Hepatocyte (in vitro differentiated cells): ENCODE results near the gene ENGASE. TPM values are rescaled to one million over a fixed set of nuclear protein-coding genes. Genes with fewer than 3 reads are reported as not detected.

Experiments used
- DNase-seq: peaks from one replicate; pipeline ENCODE4 v3.0.0-alpha.2; 2016; ENCODE audit warnings: low spot score
- H2AFZ ChIP-seq: fragments of 200-600 bp; sonication (generic); 2 replicates; pipeline ENCODE4 v1.6.0; 2016; ENCODE audit warnings: antibody characterized with exemption, mild to moderate bottlenecking
- H3K27ac ChIP-seq: fragments of 200-600 bp; sonication (generic); 2 replicates; pipeline ENCODE4 v1.5.1; 2016; ENCODE audit warnings: mild to moderate bottlenecking
- H3K27me3 ChIP-seq: fragments of 200-600 bp; sonication (generic); 2 replicates; pipeline ENCODE4 v1.6.1; 2016
- H3K36me3 ChIP-seq: fragments of 200-600 bp; sonication (generic); replicated peaks from 2 replicates; pipeline ENCODE4 v1.5.1; 2016; ENCODE audit warnings: low read depth; ENCODE audit not compliant: insufficient read depth
- H3K4me1 ChIP-seq: fragments of 200-600 bp; sonication (generic); 2 replicates; pipeline ENCODE4 v1.5.1; 2016; ENCODE audit warnings: mild to moderate bottlenecking, moderate library complexity; ENCODE audit not compliant: insufficient read depth
- H3K4me2 ChIP-seq: fragments of 200-600 bp; sonication (generic); 2 replicates; pipeline ENCODE4 v1.6.0; 2016
- H3K4me3 ChIP-seq: fragments of 200-600 bp; sonication (generic); 2 replicates; pipeline ENCODE4 v1.5.1; 2016; ENCODE audit warnings: mild to moderate bottlenecking
- H3K79me2 ChIP-seq: fragments of 200-600 bp; sonication (generic); 2 replicates; pipeline ENCODE4 v1.6.0; 2017; ENCODE audit warnings: mild to moderate bottlenecking
- H3K9me2 ChIP-seq: fragments of 200-600 bp; sonication (generic); replicated peaks from 2 replicates; pipeline ENCODE4 v1.6.0; 2017; ENCODE audit warnings: mild to moderate bottlenecking; ENCODE audit not compliant: insufficient read depth
- H3K9me3 ChIP-seq: fragments of 200-600 bp; sonication (generic); 2 replicates; pipeline ENCODE4 v1.5.1; 2016; ENCODE audit warnings: low read depth, mild to moderate bottlenecking
- H4K20me1 ChIP-seq: fragments of 200-600 bp; sonication (generic); 2 replicates; pipeline ENCODE4 v1.6.0; 2016; ENCODE audit warnings: mild to moderate bottlenecking; ENCODE audit not compliant: insufficient read depth, poor library complexity, severe bottlenecking
- EZH2 ChIP-seq: fragments of 200-600 bp; sonication (generic); IDR thresholded peaks from 2 replicates; pipeline ENCODE4 v1.6.1; 2016; ENCODE audit warnings: antibody characterized with exemption, mild to moderate bottlenecking, borderline replicate concordance
- WGBS: methylation state at CpG from one replicate; pipeline ENCODE4 v1.1.6; 2016; ENCODE audit warnings: low lambda C conversion rate; ENCODE audit errors: missing lambda C conversion rate; 5-methylcytosine and 5-hydroxymethylcytosine counted together
- polyA plus RNA-seq: library from polyadenylated mRNA; unstranded; fragments of >200 nt; fragmentation: Nextera tagmentation; extraction: Ambion mirVana; gene quantifications from 2 replicates; pipeline ENCODE4 v1.2.1, GENCODE V29; 2016
- total RNA-seq: library from RNA; depleted of rRNA; stranded (reverse); fragments of >200 nt; gene quantifications from 2 replicates; pipeline ENCODE4 v1.2.3, GENCODE V29; 2014
- TF ChIP-seq, protein P1 (sequence below): fragments of 200-600 bp; sonication (generic); IDR thresholded peaks from 2 replicates; pipeline ENCODE4 v1.5.1; 2016; ENCODE audit warnings: antibody characterized with exemption, mild to moderate bottlenecking; ENCODE audit not compliant: poor library complexity

The ENGASE gene
- total and polyA plus RNA-seq, 2 experiments from 2014 or later = 24.4 to 34.0 TPM

DNA sequence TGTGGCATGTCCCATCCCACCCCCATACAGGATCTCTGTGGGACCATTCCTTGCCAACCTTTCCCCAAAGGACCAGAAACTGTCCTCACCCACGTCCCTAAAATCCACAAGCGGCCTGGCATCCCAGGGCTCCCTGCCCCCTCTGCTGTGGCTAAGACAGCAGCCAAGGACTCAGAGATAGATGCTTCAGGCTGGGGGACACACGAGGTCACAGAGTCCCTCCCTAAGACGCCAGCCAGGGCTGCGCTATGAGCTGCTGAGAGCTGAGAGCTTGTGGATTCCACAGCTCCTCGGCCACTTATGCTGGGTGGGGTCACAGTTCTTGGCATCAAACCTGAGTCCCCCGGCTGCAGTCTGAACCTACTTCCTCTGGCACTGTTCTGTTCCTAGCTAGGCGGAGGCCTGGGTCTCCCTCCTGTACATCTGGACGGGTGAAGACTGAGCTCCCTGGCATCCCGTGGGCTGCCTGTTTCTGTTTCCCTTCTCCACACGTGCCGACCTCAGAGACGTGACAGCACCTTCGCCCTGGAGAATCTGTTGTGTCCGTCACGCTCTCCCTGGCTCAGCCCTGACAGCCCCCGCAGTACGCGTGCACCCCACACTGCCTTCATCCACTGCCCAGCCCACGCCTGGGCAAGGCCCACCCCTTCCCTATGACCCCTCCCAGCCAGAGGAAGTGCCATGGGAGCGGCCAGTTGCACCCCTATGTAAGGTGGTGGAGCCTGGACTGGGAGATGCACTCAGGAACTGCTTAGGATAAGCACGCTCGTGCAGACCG is 61.2 kb downstream of the ENGASE start:
- WGBS = 77% methylated on average over 24 of the region's 24 CpGs
- Histone ChIP-seq H3K4me3 (no peak overlapping the region), H3K79me2 (no peaks in the 10 kb centered on the region), H3K4me1 (no peaks in the 10 kb centered on the region), H2AFZ (no peak overlapping the region), H3K36me3 (no peaks in the 10 kb centered on the region), H3K27me3 (peaks cover 6% of the 10 kb centered on the region), H3K9me3 (no peaks in the 10 kb centered on the region), H3K27ac (no peak overlapping the region), H3K4me2 (no peak overlapping the region), H3K9me2 (no peaks in the 10 kb centered on the region), H4K20me1 (no peaks in the 10 kb centered on the region)
- TF ChIP-seq EZH2 = no peak
- TF ChIP-seq, protein P1, sequence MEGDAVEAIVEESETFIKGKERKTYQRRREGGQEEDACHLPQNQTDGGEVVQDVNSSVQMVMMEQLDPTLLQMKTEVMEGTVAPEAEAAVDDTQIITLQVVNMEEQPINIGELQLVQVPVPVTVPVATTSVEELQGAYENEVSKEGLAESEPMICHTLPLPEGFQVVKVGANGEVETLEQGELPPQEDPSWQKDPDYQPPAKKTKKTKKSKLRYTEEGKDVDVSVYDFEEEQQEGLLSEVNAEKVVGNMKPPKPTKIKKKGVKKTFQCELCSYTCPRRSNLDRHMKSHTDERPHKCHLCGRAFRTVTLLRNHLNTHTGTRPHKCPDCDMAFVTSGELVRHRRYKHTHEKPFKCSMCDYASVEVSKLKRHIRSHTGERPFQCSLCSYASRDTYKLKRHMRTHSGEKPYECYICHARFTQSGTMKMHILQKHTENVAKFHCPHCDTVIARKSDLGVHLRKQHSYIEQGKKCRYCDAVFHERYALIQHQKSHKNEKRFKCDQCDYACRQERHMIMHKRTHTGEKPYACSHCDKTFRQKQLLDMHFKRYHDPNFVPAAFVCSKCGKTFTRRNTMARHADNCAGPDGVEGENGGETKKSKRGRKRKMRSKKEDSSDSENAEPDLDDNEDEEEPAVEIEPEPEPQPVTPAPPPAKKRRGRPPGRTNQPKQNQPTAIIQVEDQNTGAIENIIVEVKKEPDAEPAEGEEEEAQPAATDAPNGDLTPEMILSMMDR = no peak
- no peak for DNase-seq

Other genes starting within 250 kb of the ENGASE start
- 17.7 and 20.9 TPM in 2 replicates for gene USP36, start 234.0 kb upstream of the ENGASE start, total RNA-seq
- gene USP36, start 234.0 kb upstream of the ENGASE start, polyA plus RNA-seq = 26.2 and 31.6 TPM in 2 replicates
- gene CEP295NL, start 171.6 kb upstream of the ENGASE start, total RNA-seq = 0.44 and 0.97 TPM in 2 replicates
- 0.17 and 0.91 TPM in 2 replicates for gene CEP295NL, start 171.6 kb upstream of the ENGASE start, polyA plus RNA-seq
- 54.7 and 63.3 TPM in 2 replicates for gene TIMP2, start 149.4 kb upstream of the ENGASE start, total RNA-seq
- gene TIMP2, start 149.4 kb upstream of the ENGASE start, polyA plus RNA-seq = 20.9 and 23.3 TPM in 2 replicates
- gene LGALS3BP, start 94.9 kb upstream of the ENGASE start, total RNA-seq = 224 and 305 TPM in 2 replicates
- gene LGALS3BP, start 94.9 kb upstream of the ENGASE start, polyA plus RNA-seq = 787 and 811 TPM in 2 replicates
- 32.8 and 36.1 TPM in 2 replicates for gene CANT1, start 65.1 kb upstream of the ENGASE start, total RNA-seq
- 33.0 and 34.1 TPM in 2 replicates for gene CANT1, start 65.1 kb upstream of the ENGASE start, polyA plus RNA-seq
- gene C1QTNF1, start 50.7 kb upstream of the ENGASE start, total RNA-seq = 9.5 and 12.8 TPM in 2 replicates
- 13.3 and 14.7 TPM in 2 replicates for gene C1QTNF1, start 50.7 kb upstream of the ENGASE start, polyA plus RNA-seq